Measurements from ENCODE around the gene PHF21A. TPM values are rescaled to one million over a fixed set of nuclear protein-coding genes. Genes with fewer than 3 reads are reported as not detected.

PHF21A gene
- total RNA-seq, 1 experiment from 2014 or later = 17.3 TPM

- Histone ChIP-seq H3K36me3 (no peaks in the 10 kb centered on the region), H3K27ac (no peak overlapping the region), H3K27me3 (peaks cover 16% of the 10 kb centered on the region; the same call in 1 of the 2 replicates), H3K4me1 (peaks cover 26% of the 10 kb centered on the region), H3K4me3 (no peak overlapping the region), H3K9me3 (replicated peaks) (no peaks in the 10 kb centered on the region)
- no peak for DNase-seq
These were observed 226.6 kb downstream of the PHF21A start for GRCh38 chr11:45894555-45895247.

- no peak overlapping the region for H3K27ac ChIP-seq
- H3K9me3 ChIP-seq (replicated peaks) = no peaks in the 10 kb centered on the region
- DNase-seq = no peak
- H3K27me3 ChIP-seq = peaks cover 16% of the 10 kb centered on the region; the same call in 1 of the 2 replicates
- H3K4me3 ChIP-seq = no peak overlapping the region
- H3K36me3 ChIP-seq = no peaks in the 10 kb centered on the region
- peaks cover 16% of the 10 kb centered on the region for H3K4me1 ChIP-seq
These were observed 228.4 kb downstream of the PHF21A start for GRCh38 chr11:45892856-45893255.

GRCh38 chr11:45890886-45891550 lies 230.2 kb downstream of the PHF21A start:
- Histone ChIP-seq H3K36me3 (no peaks in the 10 kb centered on the region), H3K4me3 (no peak overlapping the region), H3K27me3 (peaks cover 19% of the 10 kb centered on the region; the same call in 1 of the 2 replicates), H3K4me1 (peaks cover 4% of the 10 kb centered on the region), H3K27ac (no peak overlapping the region), H3K9me3 (replicated peaks) (no peaks in the 10 kb centered on the region)
- no peak for DNase-seq

GRCh38 chr11:45889966-45890365 lies 231.3 kb downstream of the PHF21A start:
- H3K4me3 ChIP-seq = no peak overlapping the region
- DNase-seq = no peak
- no peaks in the 10 kb centered on the region for H3K9me3 ChIP-seq (replicated peaks)
- H3K27me3 ChIP-seq = peaks cover 20% of the 10 kb centered on the region; the same call in 1 of the 2 replicates
- no peaks in the 10 kb centered on the region for H3K36me3 ChIP-seq
- H3K27ac ChIP-seq = no peak overlapping the region
- H3K4me1 ChIP-seq = no peaks in the 10 kb centered on the region

- Histone ChIP-seq H3K4me1 (no peaks in the 10 kb centered on the region), H3K36me3 (no peaks in the 10 kb centered on the region), H3K4me3 (no peak overlapping the region), H3K9me3 (replicated peaks) (no peaks in the 10 kb centered on the region), H3K27me3 (peaks cover 20% of the 10 kb centered on the region; the same call in 1 of the 2 replicates), H3K27ac (no peak overlapping the region)
- no peak for DNase-seq
These were observed 231.7 kb downstream of the PHF21A start for GRCh38 chr11:45889555-45889954.

- DNase-seq = no peak
- H3K4me3 ChIP-seq = no peak overlapping the region
- H3K36me3 ChIP-seq = no peaks in the 10 kb centered on the region
- H3K4me1 ChIP-seq = no peaks in the 10 kb centered on the region
- no peaks in the 10 kb centered on the region for H3K9me3 ChIP-seq (replicated peaks)
- H3K27me3 ChIP-seq = peaks cover 15% of the 10 kb centered on the region; the same call in 1 of the 2 replicates
- no peak overlapping the region for H3K27ac ChIP-seq
These were observed 233.7 kb downstream of the PHF21A start for GRCh38 chr11:45887587-45887986.

- no peak overlapping the region for H3K27ac ChIP-seq
- H3K36me3 ChIP-seq = no peaks in the 10 kb centered on the region
- no peak overlapping the region for H3K4me3 ChIP-seq
- no peaks in the 10 kb centered on the region for H3K4me1 ChIP-seq
- DNase-seq = no peak
- H3K9me3 ChIP-seq (replicated peaks) = no peaks in the 10 kb centered on the region
- H3K27me3 ChIP-seq = peaks cover 11% of the 10 kb centered on the region; the same call in 1 of the 2 replicates
These were observed 234.3 kb downstream of the PHF21A start for GRCh38 chr11:45886816-45887520.

- H3K27me3 ChIP-seq = peaks cover 6% of the 10 kb centered on the region; the same call in 1 of the 2 replicates
- no peaks in the 10 kb centered on the region for H3K4me1 ChIP-seq
- H3K4me3 ChIP-seq = peak overlapping the region; percentile 60
- H3K27ac ChIP-seq = no peak overlapping the region
- no peaks in the 10 kb centered on the region for H3K36me3 ChIP-seq
- H3K9me3 ChIP-seq (replicated peaks) = no peaks in the 10 kb centered on the region
- DNase-seq = no peak
These were observed 235.1 kb downstream of the PHF21A start for GRCh38 chr11:45885921-45886721.

- peak; percentile 60 to 73 for DNase-seq
- H3K4me1 ChIP-seq = no peaks in the 10 kb centered on the region
- peaks cover 4% of the 10 kb centered on the region; the same call in 1 of the 2 replicates for H3K27me3 ChIP-seq
- no peak within 1 kb of the TSS for H3K27ac ChIP-seq
- no peaks in the 10 kb centered on the region for H3K36me3 ChIP-seq
- H3K9me3 ChIP-seq (replicated peaks) = no peaks in the 10 kb centered on the region
- peak within 1 kb of the TSS; percentile 60 for H3K4me3 ChIP-seq
These were observed 235.9 kb downstream of the PHF21A start, which contains the start of gene MAPK8IP1 for GRCh38 chr11:45885274-45885920. Gene MAPK8IP1 (plus strand): TSS chr11:45885651. CDS start chr11:45885821, 170 bp downstream.

- no peaks in the 10 kb centered on the region for H3K4me1 ChIP-seq
- no peak overlapping the region for H3K4me3 ChIP-seq
- DNase-seq = no peak
These were observed 236.6 kb downstream of the PHF21A start for GRCh38 chr11:45884596-45885185.

More at GRCh38 chr11:45884596-45885185, 236.6 kb downstream of the PHF21A start:
- Histone ChIP-seq H3K27me3 (peaks cover 4% of the 10 kb centered on the region; the same call in 1 of the 2 replicates), H3K36me3 (no peaks in the 10 kb centered on the region), H3K27ac (no peak overlapping the region), H3K9me3 (replicated peaks) (no peaks in the 10 kb centered on the region)

Other genes with a start within 250 kb of the PHF21A start
- gene MAPK8IP1, start 235.8 kb downstream of the PHF21A start, total RNA-seq (2014; rRNA removed; shearing (Covaris generic)) = 9.2 and 14.2 TPM in 2 replicates
- 1.8 and 2.1 TPM in 2 replicates for gene FREY1, start 214.2 kb downstream of the PHF21A start, total RNA-seq (2014; rRNA removed; shearing (Covaris generic))
- gene PEX16, start 203.6 kb downstream of the PHF21A start, total RNA-seq (2014; rRNA removed; shearing (Covaris generic)) = 10.7 and 11.0 TPM in 2 replicates
- 0.06 TPM in 1 of 2 replicates, not detected in the other for gene LARGE2, start 198.8 kb downstream of the PHF21A start, total RNA-seq (2014; rRNA removed; shearing (Covaris generic))
- gene CREB3L1, start 156.2 kb upstream of the PHF21A start, total RNA-seq (2014; rRNA removed; shearing (Covaris generic)) = 0.30 and 0.34 TPM in 2 replicates
- 34.2 and 42.1 TPM in 2 replicates for gene DGKZ, start 226.0 kb upstream of the PHF21A start, total RNA-seq (2014; rRNA removed; shearing (Covaris generic))

Data from SJCRH30 (cell line).